ENCODE measurements around the gene RAB11FIP4. TPM values are rescaled to one million over a fixed set of nuclear protein-coding genes. Genes with fewer than 3 reads are reported as not detected.

The RAB11FIP4 gene
- total and polyA plus RNA-seq, 10 of the 15 experiments (the other 5 are each of a cell fraction or from before 2014, with no cell fraction given): 1.4 to 27.0 (median 17.6) TPM

DNA sequence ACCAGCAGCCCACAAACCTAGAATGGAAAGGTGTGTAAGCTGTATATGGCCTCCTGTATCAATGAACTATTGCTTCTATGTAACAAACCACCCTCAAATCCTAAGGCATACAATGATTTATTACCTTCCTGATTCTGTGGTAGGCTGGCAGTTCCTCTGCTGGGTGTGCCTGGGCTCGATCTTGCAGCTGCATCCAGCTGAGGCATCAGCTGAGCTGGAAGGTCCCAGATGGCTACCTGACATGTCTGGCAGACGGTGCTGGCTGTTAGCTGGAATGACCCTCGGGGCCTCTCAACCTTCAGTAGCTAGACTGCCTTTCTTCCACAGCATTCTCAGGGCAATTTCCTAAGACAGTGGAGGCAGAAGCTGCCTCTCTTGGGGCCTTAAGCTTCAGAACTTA, 152.7 kb downstream of the RAB11FIP4 start:
- in situ Hi-C loops (cut with MboI): no loop called here
- H3K79me2 ChIP-seq (ENCODE audit: control insufficient read depth, insufficient read depth, low read length): no peaks in the 10 kb centered on the region
- H2AFZ ChIP-seq (ENCODE audit: control insufficient read depth, low read depth, low read length): no peak overlapping the region
- intact Hi-C loops (cut with micrococcal nuclease; ENCODE audit: unreplicated experiment): no loop called here
- ChIA-PET CTCF (interaction anchor here (1.0 to 3.0 kb wide), 4 partner anchors 9 to 298 kb away, joined by 3 to 12 read pairs (median 6); no protein-coding TSS in a partner anchor), POLR2A (interaction anchor here (0.8 kb wide), 1 partner anchor 9 kb away, joined by 7 read pairs; no protein-coding TSS in a partner anchor), SMC1A (ENCODE audit: uncharacterized antibody, unreplicated experiment) (interaction anchor here (0.6 to 1.3 kb wide), 3 partner anchors 8 to 298 kb away, joined by 3 read pairs; no protein-coding TSS in a partner anchor), RAD21 (ENCODE audit: unreplicated experiment) (interaction anchor here (0.7 to 1.5 kb wide), 3 partner anchors 9 to 12 kb away, joined by 3 to 4 read pairs (median 3); no protein-coding TSS in a partner anchor)
- no peak for TF ChIP-seq CHD1 (IDR thresholded peaks at IDR 0.05; ENCODE audit: low read depth, low read length)
- no peak for TF ChIP-seq ZNF217 (IDR thresholded peaks at IDR 0.05)
- TF ChIP-seq TARDBP (IDR thresholded peaks at IDR 0.05; ENCODE audit: borderline replicate concordance): no peak
- TF ChIP-seq BRCA1 (IDR thresholded peaks at IDR 0.05; ENCODE audit: low read depth, low read length): no peak
- no peak for TF ChIP-seq YY1 (IDR thresholded peaks at IDR 0.05; ENCODE audit: low read depth, low read length)
- no peak for TF ChIP-seq IKZF1 (conservative IDR thresholded peaks at IDR 0.05)
- no peak for TF ChIP-seq RFX5 (IDR thresholded peaks at IDR 0.05; ENCODE audit: low read depth, low read length)
- TF ChIP-seq, protein P1, sequence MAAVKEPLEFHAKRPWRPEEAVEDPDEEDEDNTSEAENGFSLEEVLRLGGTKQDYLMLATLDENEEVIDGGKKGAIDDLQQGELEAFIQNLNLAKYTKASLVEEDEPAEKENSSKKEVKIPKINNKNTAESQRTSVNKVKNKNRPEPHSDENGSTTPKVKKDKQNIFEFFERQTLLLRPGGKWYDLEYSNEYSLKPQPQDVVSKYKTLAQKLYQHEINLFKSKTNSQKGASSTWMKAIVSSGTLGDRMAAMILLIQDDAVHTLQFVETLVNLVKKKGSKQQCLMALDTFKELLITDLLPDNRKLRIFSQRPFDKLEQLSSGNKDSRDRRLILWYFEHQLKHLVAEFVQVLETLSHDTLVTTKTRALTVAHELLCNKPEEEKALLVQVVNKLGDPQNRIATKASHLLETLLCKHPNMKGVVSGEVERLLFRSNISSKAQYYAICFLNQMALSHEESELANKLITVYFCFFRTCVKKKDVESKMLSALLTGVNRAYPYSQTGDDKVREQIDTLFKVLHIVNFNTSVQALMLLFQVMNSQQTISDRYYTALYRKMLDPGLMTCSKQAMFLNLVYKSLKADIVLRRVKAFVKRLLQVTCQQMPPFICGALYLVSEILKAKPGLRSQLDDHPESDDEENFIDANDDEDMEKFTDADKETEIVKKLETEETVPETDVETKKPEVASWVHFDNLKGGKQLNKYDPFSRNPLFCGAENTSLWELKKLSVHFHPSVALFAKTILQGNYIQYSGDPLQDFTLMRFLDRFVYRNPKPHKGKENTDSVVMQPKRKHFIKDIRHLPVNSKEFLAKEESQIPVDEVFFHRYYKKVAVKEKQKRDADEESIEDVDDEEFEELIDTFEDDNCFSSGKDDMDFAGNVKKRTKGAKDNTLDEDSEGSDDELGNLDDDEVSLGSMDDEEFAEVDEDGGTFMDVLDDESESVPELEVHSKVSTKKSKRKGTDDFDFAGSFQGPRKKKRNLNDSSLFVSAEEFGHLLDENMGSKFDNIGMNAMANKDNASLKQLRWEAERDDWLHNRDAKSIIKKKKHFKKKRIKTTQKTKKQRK (IDR thresholded peaks at IDR 0.05; ENCODE audit: low read depth, low read length): no peak
- TF ChIP-seq IKZF2 (IDR thresholded peaks at IDR 0.05): no peak
- no peak for TF ChIP-seq SUZ12 (IDR thresholded peaks at IDR 0.05; ENCODE audit: unreplicated experiment)
- TF ChIP-seq GABPA (IDR thresholded peaks at IDR 0.05; ENCODE audit: low read depth): no peak
- TF ChIP-seq, protein P2, sequence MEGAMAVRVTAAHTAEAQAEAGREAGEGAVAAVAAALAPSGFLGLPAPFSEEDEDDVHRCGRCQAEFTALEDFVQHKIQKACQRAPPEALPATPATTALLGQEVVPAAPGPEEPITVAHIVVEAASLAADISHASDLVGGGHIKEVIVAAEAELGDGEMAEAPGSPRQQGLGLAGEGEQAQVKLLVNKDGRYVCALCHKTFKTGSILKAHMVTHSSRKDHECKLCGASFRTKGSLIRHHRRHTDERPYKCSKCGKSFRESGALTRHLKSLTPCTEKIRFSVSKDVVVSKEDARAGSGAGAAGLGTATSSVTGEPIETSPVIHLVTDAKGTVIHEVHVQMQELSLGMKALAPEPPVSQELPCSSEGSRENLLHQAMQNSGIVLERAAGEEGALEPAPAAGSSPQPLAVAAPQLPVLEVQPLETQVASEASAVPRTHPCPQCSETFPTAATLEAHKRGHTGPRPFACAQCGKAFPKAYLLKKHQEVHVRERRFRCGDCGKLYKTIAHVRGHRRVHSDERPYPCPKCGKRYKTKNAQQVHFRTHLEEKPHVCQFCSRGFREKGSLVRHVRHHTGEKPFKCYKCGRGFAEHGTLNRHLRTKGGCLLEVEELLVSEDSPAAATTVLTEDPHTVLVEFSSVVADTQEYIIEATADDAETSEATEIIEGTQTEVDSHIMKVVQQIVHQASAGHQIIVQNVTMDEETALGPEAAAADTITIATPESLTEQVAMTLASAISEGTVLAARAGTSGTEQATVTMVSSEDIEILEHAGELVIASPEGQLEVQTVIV (IDR thresholded peaks at IDR 0.05; ENCODE audit: borderline replicate concordance, partially characterized antibody): no peak
- no peak for FAIRE-seq
- no peak for DNase-seq (ENCODE audit: low read depth, low spot score)
- H3K9ac ChIP-seq (ENCODE audit: control insufficient read depth, insufficient read depth, low read length): no peak overlapping the region
- H3K27ac ChIP-seq (ENCODE audit: control insufficient read depth, insufficient read depth): no peak overlapping the region
- no peaks in the 10 kb centered on the region; the same call in 2 of the 3 replicates for H3K9me3 ChIP-seq (replicated peaks; ENCODE audit: control insufficient read depth, insufficient read depth, low read length)
- no peaks in the 10 kb centered on the region for H3K4me1 ChIP-seq (ENCODE audit: control insufficient read depth, insufficient read depth, low read length)
- BruUV-seq (replicated peaks): no TSS peak
- H3K36me3 ChIP-seq (ENCODE audit: control insufficient read depth in 2 of 2, insufficient read depth in 2 of 2, low read length in 1 of 2): no peaks in the 10 kb centered on the region
- peaks cover 3% of the 10 kb centered on the region for H4K20me1 ChIP-seq (ENCODE audit: control insufficient read depth, insufficient read depth)
- 6% methylated on average over 3 of the region's 3 CpGs for WGBS (ENCODE audit: insufficient coverage, insufficient replicate concordance, low lambda C conversion rate, missing lambda C conversion rate)
- no peaks in the 10 kb centered on the region for H3K27me3 ChIP-seq (replicated peaks in 1 of 2; ENCODE audit: control insufficient read depth in 2 of 2, insufficient read depth in 2 of 2, low read length in 1 of 2)
- H3K4me3 ChIP-seq: no peak overlapping the region
- H3K4me2 ChIP-seq (ENCODE audit: control insufficient read depth, insufficient read depth): no peak overlapping the region
- no peak for ATAC-seq
